Measurements from ENCODE around the gene CDCA4.
"Not testable (repeated sequence)": the region's sequence is repeated elsewhere in the genome, so short reads cannot be mapped to it uniquely, and the experiment has no call there.

Gene CDCA4

GRCh38 chr14:105067140-105067968 is 46.5 kb upstream of the CDCA4 start:
- Histone ChIP-seq H3K27me3 (no peaks in the 10 kb centered on the region; the same call in 1 of the 2 replicates), H3K36me3 (no peaks in the 10 kb centered on the region), H3K9me3 (no peaks in the 10 kb centered on the region), H3K4me3 (ENCODE audit: low read depth, low read length) (no peak overlapping the region), H3K4me1 (no peaks in the 10 kb centered on the region)
- DNase-seq, result no peak
- no peak for TF ChIP-seq CTCF (IDR thresholded peaks at IDR 0.05; ENCODE audit: low read depth, low read length)

GRCh38 chr14:105066240-105067071 is 45.6 kb upstream of the CDCA4 start:
- no peaks in the 10 kb centered on the region for H3K27me3 ChIP-seq
- TF ChIP-seq CTCF (IDR thresholded peaks at IDR 0.05; ENCODE audit: low read depth, low read length), result no peak
- DNase-seq, result no peak
- H3K4me1 ChIP-seq, result peaks cover under 1% of the 10 kb centered on the region; the same call in 1 of the 2 replicates
- H3K36me3 ChIP-seq, result no peaks in the 10 kb centered on the region
- no peaks in the 10 kb centered on the region for H3K9me3 ChIP-seq
- no peak overlapping the region for H3K4me3 ChIP-seq (ENCODE audit: low read depth, low read length)

DNA sequence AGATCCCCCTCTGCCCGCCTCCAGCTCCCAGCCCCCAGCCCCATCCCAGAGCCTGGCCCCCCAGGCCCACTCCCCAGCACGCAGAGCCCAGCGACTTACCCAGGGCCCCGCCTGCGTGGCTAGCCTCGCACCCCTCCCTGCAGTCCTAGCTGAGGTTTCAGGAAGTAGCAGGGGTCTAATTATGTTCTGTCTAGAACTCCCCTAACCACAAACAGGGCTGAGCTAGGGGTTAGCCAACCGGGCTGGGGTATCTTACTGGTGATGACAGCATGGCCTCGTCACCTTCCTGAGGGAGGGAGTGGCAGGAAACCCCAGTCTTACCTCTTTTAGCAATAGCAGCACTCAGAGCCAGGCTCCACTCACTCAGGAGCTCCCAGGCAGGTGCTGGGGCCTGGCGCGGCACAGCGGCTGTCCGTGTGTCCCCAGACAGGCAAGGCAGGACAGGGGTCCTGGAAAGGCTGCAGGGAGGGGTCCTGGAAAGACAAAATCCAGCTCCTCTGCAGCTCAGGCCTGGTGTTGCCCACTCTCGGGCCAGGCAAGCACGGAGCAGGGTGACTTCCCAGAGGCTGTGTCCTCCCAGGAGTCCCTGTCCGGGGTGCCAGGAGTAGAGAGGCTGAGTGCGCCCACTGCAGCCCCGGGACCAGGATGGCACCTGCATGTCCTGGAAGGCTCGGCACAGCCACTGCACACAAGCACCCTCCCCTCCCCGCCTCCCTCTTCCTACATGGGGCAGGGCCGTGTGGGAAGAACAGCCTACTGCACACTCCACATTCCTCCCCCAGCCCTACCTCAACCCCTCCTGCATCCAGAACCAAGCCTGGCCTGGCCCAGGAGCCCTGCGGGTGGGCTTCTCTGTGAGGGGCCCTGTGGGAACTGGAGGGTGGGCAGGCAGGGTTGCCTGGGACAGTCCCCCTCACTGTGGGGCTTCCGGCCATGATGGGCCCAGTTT is 44.7 kb upstream of the CDCA4 start, which contains the start of gene GPR132:
GPR132 (minus strand) TSS at position 151 of the 949 bp plus-strand sequence. CDS start 10,010 bp downstream, outside the sequence.
- H3K4me1 ChIP-seq, result peaks cover 7% of the 10 kb centered on the region
- DNase-seq, result no peak
- TF ChIP-seq CTCF (IDR thresholded peaks at IDR 0.05; ENCODE audit: low read depth, low read length), result no peak
- H3K36me3 ChIP-seq, result no peaks in the 10 kb centered on the region
- no peaks in the 10 kb centered on the region for H3K27me3 ChIP-seq
- H3K4me3 ChIP-seq (ENCODE audit: low read depth, low read length), result no peak within 1 kb of the TSS
- no peaks in the 10 kb centered on the region for H3K9me3 ChIP-seq

DNA sequence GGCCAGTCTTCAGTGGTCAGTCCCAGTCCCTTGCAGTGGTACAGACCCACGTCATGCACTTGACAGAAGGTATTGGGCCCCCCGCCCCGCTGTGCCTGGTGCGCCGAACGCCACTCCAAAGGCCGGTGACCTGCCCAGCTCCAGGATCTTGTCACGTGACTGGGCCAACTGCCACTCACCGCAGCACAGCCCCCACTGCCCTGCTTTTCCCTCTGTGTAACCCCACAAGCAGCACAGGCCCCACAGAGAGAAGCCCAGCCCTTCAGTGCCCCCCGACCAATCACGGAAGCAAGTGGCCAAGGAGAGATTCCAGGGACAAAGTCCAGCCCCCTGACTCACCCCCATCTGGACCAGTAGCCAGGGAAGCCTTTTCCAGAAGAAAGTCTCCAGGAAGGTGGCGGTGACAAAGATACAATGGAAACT is 43.8 kb upstream of the CDCA4 start:
- H3K36me3 ChIP-seq, result no peaks in the 10 kb centered on the region
- no peak for TF ChIP-seq CTCF (IDR thresholded peaks at IDR 0.05; ENCODE audit: low read depth, low read length)
- no peaks in the 10 kb centered on the region for H3K9me3 ChIP-seq
- DNase-seq, result no peak
- H3K4me1 ChIP-seq, result peaks cover 7% of the 10 kb centered on the region
- no peaks in the 10 kb centered on the region for H3K27me3 ChIP-seq
- H3K4me3 ChIP-seq (ENCODE audit: low read depth, low read length), result no peak overlapping the region

- no peak for TF ChIP-seq CTCF (IDR thresholded peaks at IDR 0.05; ENCODE audit: low read depth, low read length)
- no peaks in the 10 kb centered on the region for H3K36me3 ChIP-seq
- no peak for DNase-seq
- no peaks in the 10 kb centered on the region for H3K9me3 ChIP-seq
- peaks cover 7% of the 10 kb centered on the region for H3K4me1 ChIP-seq
- H3K4me3 ChIP-seq (ENCODE audit: low read depth, low read length), result no peak overlapping the region
- no peaks in the 10 kb centered on the region for H3K27me3 ChIP-seq
Observed at GRCh38 chr14:105064001-105064400, 43.1 kb upstream of the CDCA4 start.

DNA sequence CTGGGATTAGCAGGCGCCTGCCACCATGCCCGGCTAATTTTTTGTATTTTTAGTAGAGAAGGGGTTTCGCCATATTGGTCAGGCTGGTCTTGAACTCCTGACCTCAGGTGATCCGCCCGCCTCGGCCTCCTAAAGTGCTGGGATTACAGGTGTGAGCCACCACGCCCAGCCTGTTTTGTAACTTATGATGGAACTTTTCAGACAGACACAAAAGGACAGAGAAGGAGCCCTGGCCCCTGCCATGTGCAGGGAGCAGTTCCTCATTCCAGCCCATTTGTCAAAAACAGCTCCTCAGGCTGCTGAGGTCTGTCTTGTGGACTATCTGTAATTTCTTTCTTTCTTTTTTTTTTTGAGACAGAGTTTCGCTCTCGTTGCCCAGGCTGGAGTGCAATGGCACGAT is 42.6 kb upstream of the CDCA4 start:
- not testable (repeated sequence) for H3K9me3 ChIP-seq; H3K27me3 ChIP-seq; H3K4me1 ChIP-seq; DNase-seq; H3K36me3 ChIP-seq; H3K4me3 ChIP-seq (ENCODE audit: low read depth, low read length)

Measured in BE2C (cell line).